Activated naive CD4-positive, alpha-beta T cell treated with anti-CD3 and anti-CD28 coated beads, Interleukin-2, amount 10 ng/mL, durations not matched to agents 7 days and 5 days (primary cell): ENCODE results near the gene ABI3.
"Not testable (repeated sequence)": the region's sequence is repeated elsewhere in the genome, so short reads cannot be mapped to it uniquely, and the experiment has no call there.

Source experiments
- CTCF ChIA-PET: fragments of 350-600 bp; sonication (Branson Sonifier 250); formaldehyde crosslinking; loops from one replicate; lab custom pipeline; 2021; ENCODE audit warnings: antibody characterized with exemption; lab: Charles Lee
- DNase-seq: peaks from one replicate; pipeline ENCODE4 v3.0.0-alpha.2; 2020
- H3K27ac Mint-ChIP-seq: one replicate; pipeline ENCODE4 v1.8.0; 2021; ENCODE audit warnings: mild to moderate bottlenecking, moderate library complexity, mixed read lengths
- H3K27me3 Mint-ChIP-seq: one replicate; pipeline ENCODE4 v1.8.0; 2021; ENCODE audit warnings: mild to moderate bottlenecking, mixed read lengths
- H3K36me3 Mint-ChIP-seq: one replicate; pipeline ENCODE4 v1.8.0; 2021; ENCODE audit warnings: mixed read lengths
- H3K4me1 Mint-ChIP-seq: one replicate; pipeline ENCODE4 v1.8.0; 2021; ENCODE audit warnings: mixed read lengths
- H3K4me3 Mint-ChIP-seq: one replicate; pipeline ENCODE4 v1.8.0; 2021; ENCODE audit warnings: mild to moderate bottlenecking, moderate library complexity, mixed read lengths
- H3K9me3 Mint-ChIP-seq: one replicate; pipeline ENCODE4 v1.8.0; 2021; ENCODE audit warnings: mixed read lengths

ABI3 gene, protein sequence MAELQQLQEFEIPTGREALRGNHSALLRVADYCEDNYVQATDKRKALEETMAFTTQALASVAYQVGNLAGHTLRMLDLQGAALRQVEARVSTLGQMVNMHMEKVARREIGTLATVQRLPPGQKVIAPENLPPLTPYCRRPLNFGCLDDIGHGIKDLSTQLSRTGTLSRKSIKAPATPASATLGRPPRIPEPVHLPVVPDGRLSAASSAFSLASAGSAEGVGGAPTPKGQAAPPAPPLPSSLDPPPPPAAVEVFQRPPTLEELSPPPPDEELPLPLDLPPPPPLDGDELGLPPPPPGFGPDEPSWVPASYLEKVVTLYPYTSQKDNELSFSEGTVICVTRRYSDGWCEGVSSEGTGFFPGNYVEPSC

GRCh38 chr17:49210158-49211029, at the start of gene ABI3, which contains the start of gene GNGT2:
TSS of gene ABI3 (plus strand) at chr17:49210707. CDS start at chr17:49210725, 18 bp downstream.
TSS of gene GNGT2 (minus strand) at chr17:49210574. CDS start at chr17:49207422, 3,152 bp downstream.
- CTCF ChIA-PET: interaction anchor here (1.0 to 2.9 kb wide), 4 partner anchors 14 to 19 kb away, joined by 4 to 13 read pairs (median 4); no protein-coding TSS in a partner anchor
- Mint-ChIP-seq H3K4me3 (peak within 1 kb of the TSS; percentile 93), H3K36me3 (peaks cover 26% of the 10 kb centered on the region), H3K27ac (peak within 1 kb of the TSS; percentile 86), H3K4me1 (peaks cover 67% of the 10 kb centered on the region), H3K9me3 (no peaks in the 10 kb centered on the region), H3K27me3 (no peaks in the 10 kb centered on the region)
- peak; percentile 80 for DNase-seq

DNA sequence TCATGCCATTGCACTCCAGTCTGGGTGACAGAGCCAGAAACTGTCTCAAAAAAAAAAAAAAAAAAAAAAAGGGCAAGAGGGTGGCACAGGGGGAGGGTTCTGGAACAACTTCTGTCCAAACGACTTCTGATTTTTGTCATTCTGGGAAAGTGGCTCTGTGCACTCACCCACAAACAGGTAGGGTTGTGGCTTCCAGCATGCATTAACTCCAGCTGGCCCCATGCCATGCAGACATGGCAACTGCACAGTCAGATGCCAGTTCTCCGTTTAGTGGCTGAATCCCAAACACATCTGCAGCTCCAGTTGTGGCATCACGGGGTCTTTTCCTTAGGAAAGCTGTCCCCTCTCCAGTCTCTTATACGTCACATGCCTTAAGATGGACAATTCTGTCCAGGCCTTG, 47.6 kb upstream of the ABI3 start:
- no peaks in the 10 kb centered on the region for H3K4me1 Mint-ChIP-seq
- no peak overlapping the region for H3K27ac Mint-ChIP-seq
- no peak overlapping the region for H3K4me3 Mint-ChIP-seq
- H3K9me3 Mint-ChIP-seq: no peaks in the 10 kb centered on the region
- no peak for DNase-seq
- CTCF ChIA-PET: no interaction called here
- no peaks in the 10 kb centered on the region for H3K36me3 Mint-ChIP-seq
- H3K27me3 Mint-ChIP-seq: peaks cover 74% of the 10 kb centered on the region

- Mint-ChIP-seq H3K27me3 (peaks cover 74% of the 10 kb centered on the region), H3K36me3 (no peaks in the 10 kb centered on the region), H3K4me1 (no peaks in the 10 kb centered on the region), H3K9me3 (no peaks in the 10 kb centered on the region), H3K4me3 (no peak overlapping the region), H3K27ac (no peak overlapping the region)
- no peak for DNase-seq
- CTCF ChIA-PET: no interaction called here
Measured at GRCh38 chr17:49165143-49165542, 45.4 kb upstream of the ABI3 start.

DNA sequence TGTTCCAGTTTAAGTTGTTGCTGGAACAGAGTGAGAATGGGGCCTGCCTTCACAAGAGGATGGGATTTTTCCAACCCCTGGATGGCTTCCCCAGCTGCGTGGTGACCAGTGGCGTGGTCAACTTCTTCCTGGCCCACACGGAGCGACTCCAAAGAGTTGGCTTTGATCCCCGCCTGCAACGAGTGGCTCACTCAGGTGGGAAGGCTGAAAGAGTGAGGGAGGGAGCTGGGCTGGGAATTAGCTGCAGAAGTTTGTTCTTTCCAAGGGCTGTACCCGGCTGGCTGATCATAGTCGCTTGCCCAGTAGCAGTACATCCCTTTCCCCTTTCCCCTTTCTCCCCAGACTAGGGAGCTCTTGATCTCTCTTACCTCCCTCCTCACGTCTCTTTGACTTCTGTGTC, 41.8 kb upstream of the ABI3 start:
- peaks cover 64% of the 10 kb centered on the region for H3K27me3 Mint-ChIP-seq
- CTCF ChIA-PET: no interaction called here
- H3K36me3 Mint-ChIP-seq: no peaks in the 10 kb centered on the region
- peaks cover 2% of the 10 kb centered on the region for H3K9me3 Mint-ChIP-seq
- no peak for DNase-seq
- no peaks in the 10 kb centered on the region for H3K4me1 Mint-ChIP-seq
- H3K27ac Mint-ChIP-seq: no peak overlapping the region
- no peak overlapping the region for H3K4me3 Mint-ChIP-seq

DNA sequence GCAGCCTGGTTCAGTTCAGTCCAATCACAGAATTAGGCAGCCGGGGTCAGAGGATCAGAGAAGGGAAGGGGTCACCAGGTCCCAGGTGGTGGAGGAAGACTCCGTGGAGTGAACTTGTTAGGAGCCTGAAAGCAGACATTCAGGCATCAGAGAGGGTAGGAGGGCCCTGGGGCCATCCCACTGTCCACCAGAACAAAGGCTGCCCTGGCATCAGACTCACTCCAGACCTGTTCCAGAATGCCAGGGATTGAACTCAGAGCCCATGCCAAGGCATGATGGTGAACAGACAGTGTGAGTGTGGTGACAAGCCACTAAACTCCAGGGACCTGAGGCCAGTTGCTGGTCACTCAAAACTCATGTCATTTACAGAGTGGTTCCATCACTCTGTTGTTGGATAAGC, 40.3 kb upstream of the ABI3 start:
- H3K27me3 Mint-ChIP-seq: peaks cover 52% of the 10 kb centered on the region
- no peaks in the 10 kb centered on the region for H3K4me1 Mint-ChIP-seq
- no peak overlapping the region for H3K27ac Mint-ChIP-seq
- CTCF ChIA-PET: no interaction called here
- no peak overlapping the region for H3K4me3 Mint-ChIP-seq
- peaks cover 11% of the 10 kb centered on the region for H3K9me3 Mint-ChIP-seq
- no peak for DNase-seq
- H3K36me3 Mint-ChIP-seq: no peaks in the 10 kb centered on the region

DNA sequence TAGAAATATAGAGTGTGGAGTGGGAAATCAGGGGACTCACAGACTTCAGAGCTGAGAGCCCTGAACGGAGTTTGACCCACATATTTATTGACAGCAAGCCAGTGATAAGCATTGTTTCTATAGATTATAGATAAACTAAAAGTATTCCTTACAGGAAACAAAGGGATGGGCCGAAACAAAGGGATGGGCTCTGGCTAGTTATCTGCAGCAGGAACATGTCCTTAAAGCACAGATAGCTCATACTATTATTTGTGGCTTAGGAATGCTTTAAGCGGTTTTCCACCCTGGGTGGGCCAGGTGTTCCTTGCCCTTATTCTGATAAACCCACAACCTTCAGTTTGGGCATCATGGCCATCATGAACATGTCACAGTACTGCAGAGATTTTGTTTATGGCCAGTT, 39.8 kb upstream of the ABI3 start:
- H3K36me3 Mint-ChIP-seq, H3K4me1 Mint-ChIP-seq, H3K27ac Mint-ChIP-seq, H3K4me3 Mint-ChIP-seq, DNase-seq: not testable (repeated sequence)
- CTCF ChIA-PET: interaction anchor here (1.5 kb wide), 1 partner anchor 9 kb away, joined by 4 read pairs; no protein-coding TSS in a partner anchor
- H3K9me3 Mint-ChIP-seq: peaks cover 16% of the 10 kb centered on the region
- peaks cover 51% of the 10 kb centered on the region for H3K27me3 Mint-ChIP-seq

GRCh38 chr17:49175978-49176377, 34.5 kb upstream of the ABI3 start:
- not testable (repeated sequence) for H3K36me3 Mint-ChIP-seq, H3K4me1 Mint-ChIP-seq, H3K4me3 Mint-ChIP-seq, DNase-seq, H3K27ac Mint-ChIP-seq
- CTCF ChIA-PET: interaction anchor here (1.8 kb wide), 1 partner anchor 51 kb away, joined by 6 read pairs; no protein-coding TSS in a partner anchor
- Mint-ChIP-seq H3K27me3 (peaks cover 26% of the 10 kb centered on the region), H3K9me3 (peaks cover 33% of the 10 kb centered on the region)

DNA sequence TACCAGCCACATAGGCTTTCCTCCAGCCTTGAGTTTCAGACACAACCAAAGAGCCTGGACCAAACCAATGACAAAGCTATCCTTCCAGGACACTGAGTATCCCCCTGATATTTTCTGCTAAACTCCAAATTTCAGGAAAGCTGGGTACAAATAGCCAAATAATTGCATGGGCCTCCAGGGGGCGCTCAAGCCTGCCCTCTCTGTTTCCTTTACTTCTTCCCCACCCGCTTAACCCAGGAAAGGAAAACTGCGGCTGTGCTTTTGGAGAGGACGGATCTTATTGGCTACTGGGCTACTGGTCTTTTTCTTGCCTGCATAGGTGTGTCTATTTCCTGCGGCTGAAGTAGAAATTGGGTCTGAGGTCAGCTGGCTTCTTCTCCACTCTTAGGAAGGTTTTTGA, 30.2 kb upstream of the ABI3 start:
- H3K27me3 Mint-ChIP-seq: peaks cover 36% of the 10 kb centered on the region
- DNase-seq: peak; percentile 75
- H3K36me3 Mint-ChIP-seq: peaks cover 6% of the 10 kb centered on the region
- peaks cover 39% of the 10 kb centered on the region for H3K9me3 Mint-ChIP-seq
- H3K27ac Mint-ChIP-seq: no peak overlapping the region
- H3K4me3 Mint-ChIP-seq: no peak overlapping the region
- CTCF ChIA-PET: interaction anchor here (0.6 to 6.7 kb wide), 13 partner anchors 9 to 188 kb away, joined by 3 to 96 read pairs (median 7); partner anchors contain the start of gene PHOSPHO1
- H3K4me1 Mint-ChIP-seq: peaks cover 9% of the 10 kb centered on the region

DNA sequence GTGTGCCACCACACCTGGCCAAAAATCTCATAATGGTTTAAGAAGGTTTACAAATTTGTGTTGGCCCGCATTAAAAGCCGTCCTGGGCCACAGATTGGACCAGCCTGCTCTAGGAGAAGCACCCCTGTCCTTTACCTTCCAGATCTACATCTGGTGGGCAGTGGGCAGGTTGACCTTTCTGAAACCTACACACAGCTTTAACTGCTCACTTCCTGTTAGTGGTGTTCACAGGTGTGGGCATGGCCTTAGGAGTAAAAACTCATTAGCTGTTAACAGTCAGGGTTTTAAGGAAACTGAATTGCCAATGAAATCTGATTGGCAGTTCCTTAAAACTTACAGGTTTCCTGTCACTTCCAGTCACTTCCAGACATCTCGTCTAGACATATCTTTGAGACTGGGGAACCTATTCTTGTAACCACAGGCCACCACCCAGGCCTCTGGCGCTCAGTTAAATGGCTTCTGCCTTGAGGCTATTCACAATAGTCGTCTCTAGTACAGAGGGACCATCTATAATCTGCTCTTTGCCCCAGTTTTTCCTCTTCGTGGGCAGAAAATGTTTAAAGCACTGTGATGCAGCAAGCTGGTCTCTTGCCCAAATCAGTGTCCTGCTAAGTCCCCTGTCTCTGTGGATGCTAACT, 29.4 kb upstream of the ABI3 start:
- Mint-ChIP-seq H3K27me3 (peaks cover 37% of the 10 kb centered on the region), H3K4me1 (peaks cover 9% of the 10 kb centered on the region), H3K9me3 (peaks cover 39% of the 10 kb centered on the region), H3K4me3 (no peak overlapping the region), H3K36me3 (peaks cover 3% of the 10 kb centered on the region), H3K27ac (no peak overlapping the region)
- DNase-seq: no peak
- CTCF ChIA-PET: interaction anchor here (0.6 to 6.7 kb wide), 18 partner anchors 9 to 825 kb away, joined by 3 to 96 read pairs (median 5); partner anchors contain the start of gene PHOSPHO1

- CTCF ChIA-PET: interaction anchor here (0.8 to 6.7 kb wide), 2 partner anchors 43 to 108 kb away, joined by 3 to 96 read pairs; no protein-coding TSS in a partner anchor
- peaks cover 29% of the 10 kb centered on the region for H3K9me3 Mint-ChIP-seq
- H3K36me3 Mint-ChIP-seq: peaks cover 5% of the 10 kb centered on the region
- H3K27me3 Mint-ChIP-seq: peaks cover 29% of the 10 kb centered on the region
- no peak overlapping the region for H3K27ac Mint-ChIP-seq
- no peak overlapping the region for H3K4me3 Mint-ChIP-seq
- peaks cover 9% of the 10 kb centered on the region for H3K4me1 Mint-ChIP-seq
- DNase-seq: no peak
Measured at GRCh38 chr17:49183341-49183740, 27.2 kb upstream of the ABI3 start.

GRCh38 chr17:49183801-49184200, 26.7 kb upstream of the ABI3 start:
- CTCF ChIA-PET: interaction anchor here (6.7 kb wide), 1 partner anchor 42 kb away, joined by 96 read pairs; no protein-coding TSS in a partner anchor
- Mint-ChIP-seq H3K36me3 (peaks cover 5% of the 10 kb centered on the region), H3K27ac (no peak overlapping the region), H3K4me1 (peaks cover 9% of the 10 kb centered on the region), H3K4me3 (no peak overlapping the region), H3K27me3 (peaks cover 29% of the 10 kb centered on the region), H3K9me3 (peaks cover 29% of the 10 kb centered on the region)
- no peak for DNase-seq

GRCh38 chr17:49184522-49184921, 26.0 kb upstream of the ABI3 start:
- CTCF ChIA-PET, DNase-seq, H3K4me3 Mint-ChIP-seq, H3K27ac Mint-ChIP-seq, H3K36me3 Mint-ChIP-seq, H3K4me1 Mint-ChIP-seq: not testable (repeated sequence)
- Mint-ChIP-seq H3K27me3 (peaks cover 30% of the 10 kb centered on the region), H3K9me3 (peaks cover 29% of the 10 kb centered on the region)

DNA sequence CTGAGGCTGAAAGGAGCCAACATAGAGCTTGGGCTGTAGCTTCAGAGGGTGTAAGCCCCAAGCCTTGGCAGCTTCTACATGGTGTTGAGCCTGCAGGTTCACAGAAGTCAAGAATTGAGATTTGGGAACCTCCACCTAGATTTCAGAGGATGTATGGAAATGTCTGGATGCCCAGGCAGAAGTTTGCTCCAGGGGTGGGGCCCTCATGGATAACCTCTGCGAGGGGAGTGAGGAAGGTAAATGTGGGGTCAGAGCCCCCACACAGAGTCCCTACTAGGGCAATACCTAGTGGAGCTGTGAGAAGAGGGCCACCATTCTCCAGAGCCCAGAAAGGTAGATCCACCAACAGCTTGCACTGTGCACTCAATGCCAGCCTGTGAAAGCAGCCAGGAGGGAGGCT, 25.1 kb upstream of the ABI3 start:
- peaks cover 29% of the 10 kb centered on the region for H3K9me3 Mint-ChIP-seq
- H3K36me3 Mint-ChIP-seq, DNase-seq, H3K27ac Mint-ChIP-seq, H3K4me3 Mint-ChIP-seq: not testable (repeated sequence)
- H3K4me1 Mint-ChIP-seq: peaks cover 12% of the 10 kb centered on the region
- H3K27me3 Mint-ChIP-seq: peaks cover 33% of the 10 kb centered on the region
- CTCF ChIA-PET: interaction anchor here (0.9 to 1.1 kb wide), 2 partner anchors 39 to 42 kb away, joined by 3 read pairs; no protein-coding TSS in a partner anchor
